ENCODE data around the gene RADIL. TPM values are rescaled to one million over a fixed set of nuclear protein-coding genes. Genes with fewer than 3 reads are reported as not detected.

The RADIL gene
- total and polyA plus RNA-seq, 9 of the 15 experiments (the other 6 are each of a cell fraction or from before 2014, with no cell fraction given): 0.06 to 8.1 (median 1.9) TPM; not detected in 1

- TF ChIP-seq MGA (IDR thresholded peaks at IDR 0.05) (peak; percentile 70), ZBTB49 (CRISPR knock-in tag; IDR thresholded peaks at IDR 0.05; ENCODE audit: borderline replicate concordance) (no peak), ZNF217 (CRISPR knock-in tag; IDR thresholded peaks at IDR 0.05) (no peak), EGR1 (conservative IDR thresholded peaks at IDR 0.05) (peak; percentile 59), MYBL2 (IDR thresholded peaks at IDR 0.05; ENCODE audit: low read depth) (no peak), MYBL2 (CRISPR knock-in tag; IDR thresholded peaks at IDR 0.05; ENCODE audit: borderline replicate concordance) (no peak), ZNF184 (CRISPR knock-in tag; IDR thresholded peaks at IDR 0.05) (no peak), ZNF639 (CRISPR knock-in tag; conservative IDR thresholded peaks at IDR 0.05 in 1 of 2, IDR thresholded peaks at IDR 0.05 in 1 of 2) (no peak), POLR2AphosphoS5 (IDR thresholded peaks at IDR 0.05; ENCODE audit: control insufficient read depth, insufficient read depth, low read depth, low read length) (no peak), FOXP4 (CRISPR knock-in tag; IDR thresholded peaks at IDR 0.05; ENCODE audit: borderline replicate concordance) (no peak)
Observed at GRCh38 chr7:4830176-4830575, 53.3 kb downstream of the RADIL start (continued).
